GM12891 (cell line): ENCODE measurements around the gene CEP43.

Experiments used
- PAX5 ChIP-seq: IDR thresholded peaks from 2 replicates; pipeline ENCODE4 v1.6.1; 2011; ENCODE audit warnings: low read length, moderate library complexity, mild to moderate bottlenecking; ENCODE audit not compliant: insufficient read depth, severe bottlenecking
- POLR2A ChIP-seq: IDR thresholded peaks from 2 replicates; pipeline ENCODE4 v1.6.1; 2011; ENCODE audit warnings: low read depth, low read length, control low read depth
- POLR2AphosphoS5 ChIP-seq: IDR thresholded peaks from 2 replicates; pipeline ENCODE4 v1.6.1; 2011; ENCODE audit warnings: low read depth, low read length, control low read depth
- POU2F2 ChIP-seq: IDR thresholded peaks from 2 replicates; pipeline ENCODE4 v1.6.1; 2011; ENCODE audit warnings: low read depth, mild to moderate bottlenecking, control low read depth, low read length, moderate library complexity
- SPI1 ChIP-seq: IDR thresholded peaks from 2 replicates; pipeline ENCODE4 v1.6.1; 2011; ENCODE audit warnings: low read depth, low read length, control low read depth
- TAF1 ChIP-seq: IDR thresholded peaks from 2 replicates; pipeline ENCODE4 v1.6.1; 2011; ENCODE audit warnings: low read depth, low read length, control low read depth

- TF ChIP-seq POLR2AphosphoS5: no peak
- TF ChIP-seq POU2F2: no peak
- TF ChIP-seq POLR2A: no peak
- no peak for TF ChIP-seq SPI1
- no peak for TF ChIP-seq PAX5
- no peak for TF ChIP-seq TAF1
Measured at GRCh38 chr6:166987448-166987847, 11.7 kb upstream of the CEP43 start.
